Breast epithelium (tissue), 3 donors: ENCODE measurements around the gene TREML4.

Experiments
- CTCF ChIP-seq, 3 donors: fragments of 450-650 bp; IDR thresholded peaks; one replicate each; pipeline ENCODE4 v1.5.1; 2016 to 2017; ENCODE audit warnings: antibody characterized with exemption in 3 of 3, mild to moderate bottlenecking in 3 of 3, moderate library complexity in 3 of 3
- POLR2A ChIP-seq: fragments of 450-650 bp; IDR thresholded peaks from one replicate; pipeline ENCODE4 v1.6.1; 2016; ENCODE audit warnings: antibody characterized with exemption, mild to moderate bottlenecking, moderate library complexity

DNA sequence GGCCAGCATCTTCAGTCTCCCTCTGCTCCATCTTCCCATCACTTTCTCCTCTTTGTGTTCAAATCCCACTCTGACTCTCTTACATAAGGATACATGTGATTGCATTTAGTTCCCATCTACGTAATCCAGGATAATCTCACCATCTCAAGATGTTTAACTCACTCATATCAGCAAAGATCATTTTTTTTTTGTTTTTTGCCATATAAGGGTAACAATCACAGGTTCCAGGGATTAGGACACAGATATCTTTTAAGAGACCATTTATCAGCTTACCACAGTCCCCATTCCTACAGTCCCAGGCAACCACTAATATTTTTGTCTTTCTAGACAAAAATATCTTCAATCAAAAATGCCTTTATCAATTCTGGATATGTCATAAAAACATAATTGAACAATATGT is 24.0 kb upstream of the TREML4 start:
- no peak for TF ChIP-seq CTCF (IDR thresholded peaks at IDR 0.05)
- TF ChIP-seq POLR2A = no peak
